Gastroesophageal sphincter (tissue), 3 donors: ENCODE data around the gene ORMDL3.

Experiments used
- EP300 ChIP-seq: sonication (generic); formaldehyde crosslinking; IDR thresholded peaks from one replicate; pipeline ENCODE4 v1.6.1; 2017; ENCODE audit warnings: antibody characterized with exemption, mild to moderate bottlenecking
- POLR2A ChIP-seq, 2 donors: fragments of 450-650 bp; IDR thresholded peaks; one replicate each; pipeline ENCODE4 v1.6.1; 2017; ENCODE audit warnings: antibody characterized with exemption in 2 of 2, mild to moderate bottlenecking in 2 of 2, moderate library complexity in 1 of 2
- TF ChIP-seq, protein P1 (sequence below), 4 experiments: fragments of 200-600 bp in 2 of 4; fragments of 450-650 bp in 2 of 4; sonication (generic) in 1 of 4; IDR thresholded peaks; one replicate each; pipeline ENCODE4 v1.5.1; 2017 to 2019; ENCODE audit warnings: antibody characterized with exemption in 4 of 4, mild to moderate bottlenecking in 2 of 4, moderate library complexity in 2 of 4

DNA sequence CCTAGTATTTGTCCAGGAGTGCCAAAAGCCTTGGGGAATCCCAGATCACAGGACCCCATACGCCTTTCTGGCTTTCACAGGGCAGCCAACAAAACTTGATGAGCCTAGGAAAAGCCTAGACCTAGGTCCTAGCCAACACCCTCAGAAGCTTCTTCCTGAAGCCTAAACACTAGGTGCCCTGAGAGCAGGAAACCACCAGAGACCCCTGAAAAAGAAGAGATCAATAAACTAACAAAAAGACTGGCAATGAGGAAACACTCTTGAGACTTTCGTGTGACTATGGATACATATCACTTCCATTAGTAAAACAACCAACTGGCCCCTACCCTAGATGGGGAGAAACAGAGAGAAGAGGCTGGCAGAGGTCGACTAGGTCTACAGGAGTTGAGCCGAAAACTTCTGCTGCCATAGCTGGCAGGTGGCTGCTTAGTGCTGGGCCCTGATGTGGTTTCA lies 1.2 kb downstream of the ORMDL3 start:
- TF ChIP-seq POLR2A (IDR thresholded peaks at IDR 0.05): no peak
- TF ChIP-seq, protein P1, sequence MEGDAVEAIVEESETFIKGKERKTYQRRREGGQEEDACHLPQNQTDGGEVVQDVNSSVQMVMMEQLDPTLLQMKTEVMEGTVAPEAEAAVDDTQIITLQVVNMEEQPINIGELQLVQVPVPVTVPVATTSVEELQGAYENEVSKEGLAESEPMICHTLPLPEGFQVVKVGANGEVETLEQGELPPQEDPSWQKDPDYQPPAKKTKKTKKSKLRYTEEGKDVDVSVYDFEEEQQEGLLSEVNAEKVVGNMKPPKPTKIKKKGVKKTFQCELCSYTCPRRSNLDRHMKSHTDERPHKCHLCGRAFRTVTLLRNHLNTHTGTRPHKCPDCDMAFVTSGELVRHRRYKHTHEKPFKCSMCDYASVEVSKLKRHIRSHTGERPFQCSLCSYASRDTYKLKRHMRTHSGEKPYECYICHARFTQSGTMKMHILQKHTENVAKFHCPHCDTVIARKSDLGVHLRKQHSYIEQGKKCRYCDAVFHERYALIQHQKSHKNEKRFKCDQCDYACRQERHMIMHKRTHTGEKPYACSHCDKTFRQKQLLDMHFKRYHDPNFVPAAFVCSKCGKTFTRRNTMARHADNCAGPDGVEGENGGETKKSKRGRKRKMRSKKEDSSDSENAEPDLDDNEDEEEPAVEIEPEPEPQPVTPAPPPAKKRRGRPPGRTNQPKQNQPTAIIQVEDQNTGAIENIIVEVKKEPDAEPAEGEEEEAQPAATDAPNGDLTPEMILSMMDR (IDR thresholded peaks at IDR 0.05): no peak
- no peak for TF ChIP-seq EP300
